ENCODE data around the gene MPZ. TPM values are rescaled to one million over a fixed set of nuclear protein-coding genes. Genes with fewer than 3 reads are reported as not detected.
A peak's percentile ranks its signal among the peaks of the same experiment; 100 is the strongest.
"Not testable (repeated sequence)": the region's sequence is repeated elsewhere in the genome, so short reads cannot be mapped to it uniquely, and the experiment has no call there.

MPZ gene
- polyA plus RNA-seq, 1 donor: 10.1 TPM

GRCh38 chr1:161324020-161324419, 14.3 kb upstream of the MPZ start:
- Histone ChIP-seq H3K9me3 (ENCODE audit: control insufficient read depth, low read depth, low read length) (no peaks in the 10 kb centered on the region), H3K36me3 (ENCODE audit: control insufficient read depth, insufficient read depth, low read length) (peaks cover 29% of the 10 kb centered on the region)
- WGBS (ENCODE audit: insufficient coverage, low lambda C conversion rate): no CpG with 5 or more reads among the region's 4 CpGs

DNA sequence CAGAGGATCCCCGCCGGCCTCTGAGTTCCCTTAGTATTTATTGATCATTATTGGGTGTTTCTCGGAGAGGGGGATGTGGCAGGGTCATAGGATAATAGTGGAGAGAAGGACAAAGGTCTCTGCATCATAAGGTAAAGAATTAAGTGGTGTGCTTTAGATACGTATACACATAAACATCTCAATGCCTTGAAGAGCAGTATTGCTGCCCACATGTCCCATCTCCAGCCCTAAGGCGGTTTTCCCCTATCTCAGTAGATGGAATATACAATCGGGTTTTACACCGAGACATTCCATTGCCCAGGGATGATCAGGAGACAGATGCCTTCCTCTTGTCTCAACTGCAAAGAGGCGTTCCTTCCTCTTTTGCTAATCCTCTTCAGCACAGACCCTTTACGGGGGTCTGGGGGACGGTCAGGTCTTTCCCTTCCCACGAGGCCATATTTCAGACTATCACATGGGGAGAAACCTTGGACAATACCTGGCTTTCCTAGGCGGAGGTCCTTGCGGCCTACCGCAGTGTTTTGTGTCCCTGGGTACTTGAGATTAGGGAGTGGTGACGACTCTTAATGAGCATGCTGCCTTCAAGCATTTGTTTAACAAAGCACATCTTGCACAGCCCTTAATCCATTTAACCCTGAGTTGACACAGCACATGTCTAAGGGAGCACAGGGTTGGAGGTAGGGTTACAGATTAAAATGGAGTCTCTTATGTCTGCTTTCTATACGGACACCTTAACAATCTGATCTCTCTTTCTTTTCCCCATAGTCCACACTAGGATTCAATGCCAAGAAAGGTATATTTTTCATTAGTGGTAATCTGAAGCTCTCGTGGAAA, 6.3 kb upstream of the MPZ start:
- H3K9me3 ChIP-seq (ENCODE audit: control insufficient read depth, low read depth, low read length); DNase-seq; H3K27ac ChIP-seq (ENCODE audit: low read length); H3K27me3 ChIP-seq (ENCODE audit: control insufficient read depth, insufficient read depth, low read length); H3K4me3 ChIP-seq (ENCODE audit: low read length); H3K36me3 ChIP-seq (ENCODE audit: control insufficient read depth, insufficient read depth, low read length): not testable (repeated sequence)
- H3K4me1 ChIP-seq (ENCODE audit: control insufficient read depth, insufficient read depth, low read length): peaks cover 10% of the 10 kb centered on the region
- 100% methylated on average over 1 of the region's 17 CpGs for WGBS (ENCODE audit: insufficient coverage, low lambda C conversion rate)

More at GRCh38 chr1:161324020-161324419, 14.3 kb upstream of the MPZ start:
- Histone ChIP-seq H3K27ac (ENCODE audit: low read length) (no peak overlapping the region), H3K4me3 (ENCODE audit: low read length) (no peak overlapping the region), H3K4me1 (ENCODE audit: control insufficient read depth, insufficient read depth, low read length) (peaks cover 4% of the 10 kb centered on the region), H3K27me3 (ENCODE audit: control insufficient read depth, insufficient read depth, low read length) (no peaks in the 10 kb centered on the region)
- DNase-seq: no peak

DNA sequence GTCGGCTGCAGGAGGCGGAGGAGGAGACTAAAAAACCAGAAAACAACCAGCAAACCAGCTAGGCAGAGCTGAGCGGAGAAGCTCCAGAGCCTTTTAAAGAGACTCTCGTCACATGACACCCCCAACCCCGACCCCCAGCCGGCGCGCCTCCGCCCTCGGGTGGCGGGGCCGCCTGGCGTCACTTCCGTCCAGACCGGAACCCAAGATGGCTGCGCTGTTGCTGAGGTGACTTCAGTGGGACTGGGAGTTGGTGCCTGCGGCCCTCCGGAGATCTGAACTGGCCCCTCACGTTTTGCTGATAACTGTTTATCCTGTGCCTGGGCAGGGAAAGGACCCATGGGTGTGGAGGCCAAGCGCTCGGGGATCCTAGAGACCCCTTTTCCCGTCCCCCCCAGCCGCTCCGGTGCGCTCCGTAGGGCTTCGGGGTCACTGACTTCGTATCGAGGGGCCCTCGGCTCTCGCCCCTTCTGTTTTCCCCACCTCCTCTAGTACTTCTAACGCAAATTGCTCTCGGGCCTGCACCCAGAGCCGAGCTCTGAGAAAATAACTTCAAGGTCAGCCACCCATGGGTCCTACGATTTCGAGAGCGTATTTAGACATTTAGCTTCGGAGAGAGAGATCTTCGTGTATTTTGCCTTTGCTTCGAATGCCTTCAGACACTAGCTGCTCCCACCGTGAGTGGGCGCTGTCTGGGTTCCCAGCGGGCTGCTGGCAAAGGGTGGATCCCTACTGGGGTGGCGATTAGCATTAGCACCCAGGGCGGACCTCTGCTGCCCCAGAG, 4.6 kb upstream of the MPZ start, which contains the start of gene SDHC:
TSS of gene SDHC (plus strand) at position 181 of the 781 bp plus-strand sequence. CDS start at position 206, 25 bp downstream.
- Histone ChIP-seq H3K27ac (ENCODE audit: low read length) (peak within 1 kb of the TSS; percentile 86), H3K4me3 (ENCODE audit: low read length) (peak within 1 kb of the TSS; percentile 84), H3K4me1 (ENCODE audit: control insufficient read depth, insufficient read depth, low read length) (peaks cover 7% of the 10 kb centered on the region), H3K27me3 (ENCODE audit: control insufficient read depth, insufficient read depth, low read length) (peaks cover 3% of the 10 kb centered on the region), H3K9me3 (ENCODE audit: control insufficient read depth, low read depth, low read length) (no peaks in the 10 kb centered on the region), H3K36me3 (ENCODE audit: control insufficient read depth, insufficient read depth, low read length) (peaks cover 2% of the 10 kb centered on the region)
- 0% methylated on average over 2 of the region's 45 CpGs for WGBS (ENCODE audit: insufficient coverage, low lambda C conversion rate)
- peak; percentile 90 to 92 for DNase-seq

DNA sequence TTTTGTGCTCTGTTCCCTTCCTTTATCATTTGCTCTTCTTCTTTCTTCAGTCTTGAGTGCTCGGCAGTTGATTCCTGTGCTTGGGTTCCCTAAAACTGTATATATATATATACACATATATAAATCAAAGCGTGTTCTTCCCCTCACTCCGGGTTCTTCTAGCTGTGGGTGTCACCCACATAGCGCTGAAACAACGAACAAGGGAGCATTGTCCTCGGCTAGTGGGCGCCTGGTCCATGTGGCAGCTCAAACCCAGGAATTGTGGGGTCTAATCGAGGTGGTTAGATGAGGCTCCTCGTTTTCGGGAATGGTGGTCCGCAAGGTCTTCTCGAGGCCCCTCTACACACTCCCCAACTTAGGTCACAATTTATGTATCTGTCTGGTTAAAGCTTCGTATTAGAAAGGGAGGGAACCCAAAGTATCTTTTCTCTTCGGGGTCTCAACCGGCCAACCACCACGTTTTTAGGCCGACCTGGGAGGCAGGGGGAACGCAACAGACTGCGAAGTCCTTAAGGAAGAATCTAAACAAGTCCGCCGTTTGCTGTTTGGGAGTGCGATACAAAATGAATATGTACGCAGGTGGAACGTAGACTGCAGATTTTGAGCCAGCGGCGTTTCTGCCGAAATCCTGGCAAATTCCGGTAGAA, 3.9 kb upstream of the MPZ start:
- no peaks in the 10 kb centered on the region for H3K9me3 ChIP-seq (ENCODE audit: control insufficient read depth, low read depth, low read length)
- DNase-seq: no peak
- 30% methylated on average over 2 of the region's 28 CpGs for WGBS (ENCODE audit: insufficient coverage, low lambda C conversion rate)

GRCh38 chr1:161311595-161312181, 1.9 kb upstream of the MPZ start:
- Histone ChIP-seq H3K36me3 (ENCODE audit: control insufficient read depth, insufficient read depth, low read length) (no peaks in the 10 kb centered on the region), H3K27ac (ENCODE audit: low read length) (no peak overlapping the region), H3K9me3 (ENCODE audit: control insufficient read depth, low read depth, low read length) (no peaks in the 10 kb centered on the region), H3K4me1 (ENCODE audit: control insufficient read depth, insufficient read depth, low read length) (peaks cover 8% of the 10 kb centered on the region), H3K27me3 (ENCODE audit: control insufficient read depth, insufficient read depth, low read length) (peaks cover 3% of the 10 kb centered on the region), H3K4me3 (ENCODE audit: low read length) (no peak overlapping the region)
- WGBS (ENCODE audit: insufficient coverage, low lambda C conversion rate): no CpG with 5 or more reads among the region's 4 CpGs
- DNase-seq: no peak

More for the DNA sequence above, 3.9 kb upstream of the MPZ start:
- peaks cover 3% of the 10 kb centered on the region for H3K27me3 ChIP-seq (ENCODE audit: control insufficient read depth, insufficient read depth, low read length)
- H3K36me3 ChIP-seq (ENCODE audit: control insufficient read depth, insufficient read depth, low read length): no peaks in the 10 kb centered on the region
- H3K4me1 ChIP-seq (ENCODE audit: control insufficient read depth, insufficient read depth, low read length): peaks cover 6% of the 10 kb centered on the region
- peak overlapping the region; percentile 86 for H3K27ac ChIP-seq (ENCODE audit: low read length)
- H3K4me3 ChIP-seq (ENCODE audit: low read length): peak overlapping the region; percentile 84

DNA sequence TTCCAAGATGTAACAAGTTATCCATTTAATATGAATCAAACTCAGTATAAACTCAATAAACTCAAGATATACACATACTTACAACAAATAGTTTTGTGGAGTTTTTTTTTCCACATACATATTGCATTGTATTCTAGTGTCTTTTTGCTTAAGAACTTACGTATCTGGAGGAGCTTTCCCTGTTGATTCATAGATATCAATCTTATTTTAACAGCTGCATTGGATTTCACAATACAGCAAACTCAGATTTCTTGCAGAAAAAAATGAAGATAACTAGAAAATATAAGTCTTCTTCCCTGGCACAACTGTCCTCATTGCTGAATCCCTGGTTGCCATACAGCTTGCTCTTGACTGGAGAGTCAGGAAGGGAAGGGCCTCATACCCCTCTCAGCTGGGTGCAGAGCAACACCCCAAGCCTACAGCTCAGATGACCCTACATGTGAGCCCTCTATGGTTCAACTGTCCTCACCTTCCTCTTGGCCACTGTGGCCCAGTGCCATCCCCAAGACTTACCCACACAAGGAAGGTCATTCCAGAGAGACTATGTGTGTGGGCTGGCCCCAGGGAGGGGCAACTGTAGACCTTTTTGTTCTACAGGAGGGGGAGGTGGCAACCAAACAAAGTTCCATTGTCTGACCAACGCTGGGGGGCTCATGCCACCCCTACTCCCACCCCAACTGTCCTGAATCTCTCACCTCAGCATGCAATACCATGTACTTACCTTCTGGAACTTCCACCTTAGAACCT, 1.7 kb downstream of the MPZ start:
- Histone ChIP-seq H3K36me3 (ENCODE audit: control insufficient read depth, insufficient read depth, low read length) (no peaks in the 10 kb centered on the region), H3K9me3 (ENCODE audit: control insufficient read depth, low read depth, low read length) (no peaks in the 10 kb centered on the region), H3K4me3 (ENCODE audit: low read length) (no peak overlapping the region), H3K27ac (ENCODE audit: low read length) (no peak overlapping the region), H3K27me3 (ENCODE audit: control insufficient read depth, insufficient read depth, low read length) (peaks cover 3% of the 10 kb centered on the region), H3K4me1 (ENCODE audit: control insufficient read depth, insufficient read depth, low read length) (peaks cover 10% of the 10 kb centered on the region)
- DNase-seq: no peak
- WGBS (ENCODE audit: insufficient coverage, low lambda C conversion rate): 80% methylated on average over 1 of the region's 2 CpGs

DNA sequence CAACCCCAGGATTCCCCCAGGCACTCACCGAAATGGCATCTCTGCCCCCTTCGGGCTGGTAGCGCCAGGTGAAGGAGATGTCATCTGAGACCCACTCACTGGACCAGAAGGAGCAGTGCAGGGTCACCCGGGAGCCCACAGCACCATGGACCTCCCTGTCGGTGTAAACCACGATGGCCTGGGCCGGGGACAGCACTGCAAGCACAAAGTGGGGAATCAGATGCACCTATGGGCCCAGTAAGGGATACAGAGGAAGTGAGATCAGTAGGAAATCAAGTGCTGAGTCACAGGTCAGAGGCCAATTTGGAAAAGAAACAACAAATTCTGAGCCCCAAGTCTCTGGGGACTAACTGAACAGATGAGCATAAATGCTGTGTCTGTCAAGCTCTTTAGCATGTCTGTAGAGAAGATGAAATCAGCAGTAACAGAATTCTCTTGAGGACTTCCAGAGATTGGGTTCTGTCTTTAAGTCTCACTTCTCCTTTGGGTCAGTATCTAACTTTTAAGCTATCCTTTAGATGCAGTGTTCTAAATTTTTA, 2.5 kb downstream of the MPZ start:
- no CpG with 5 or more reads among the region's 7 CpGs for WGBS (ENCODE audit: insufficient coverage, low lambda C conversion rate)
- Histone ChIP-seq H3K9me3 (ENCODE audit: control insufficient read depth, low read depth, low read length) (no peaks in the 10 kb centered on the region), H3K4me3 (ENCODE audit: low read length) (no peak overlapping the region), H3K27me3 (ENCODE audit: control insufficient read depth, insufficient read depth, low read length) (peaks cover 3% of the 10 kb centered on the region), H3K4me1 (ENCODE audit: control insufficient read depth, insufficient read depth, low read length) (peaks cover 10% of the 10 kb centered on the region), H3K27ac (ENCODE audit: low read length) (no peak overlapping the region), H3K36me3 (ENCODE audit: control insufficient read depth, insufficient read depth, low read length) (no peaks in the 10 kb centered on the region)
- peak in 1 of 2 donors; percentile 19 for DNase-seq

DNA sequence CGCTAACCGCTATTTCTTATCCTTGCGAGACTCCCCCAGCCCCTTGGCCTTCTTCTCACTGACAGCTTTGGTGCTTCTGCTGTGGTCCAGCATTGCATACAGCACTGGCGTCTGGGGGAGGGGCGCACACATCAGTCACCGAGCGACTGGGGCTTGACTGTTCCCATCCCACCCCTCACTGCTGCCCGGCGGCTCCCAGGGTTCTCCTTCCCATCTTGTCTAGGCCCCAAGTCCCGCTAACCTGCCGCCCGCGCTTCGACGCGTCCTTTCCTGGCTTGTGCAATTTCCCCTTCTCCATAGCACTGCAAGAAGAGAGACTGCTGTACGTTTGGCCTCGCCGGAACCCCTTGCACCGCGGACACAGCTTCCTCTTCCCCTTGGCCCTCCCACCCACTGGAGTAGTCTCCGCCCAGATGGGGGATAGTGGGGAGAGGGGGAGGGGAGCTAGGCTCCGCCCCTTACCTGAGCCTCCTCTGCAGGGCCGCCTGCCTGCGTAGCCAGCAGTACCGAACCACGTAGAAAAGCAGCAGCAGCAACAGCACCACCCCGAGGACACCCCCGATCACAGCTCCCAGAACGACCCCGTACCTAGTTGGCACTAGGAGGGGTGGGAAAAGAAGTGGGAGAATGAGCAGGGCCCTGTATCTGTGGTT, 3.8 kb downstream of the MPZ start:
- H3K36me3 ChIP-seq (ENCODE audit: control insufficient read depth, insufficient read depth, low read length): no peaks in the 10 kb centered on the region
- peak; percentile 87 to 92 for DNase-seq
- H3K4me3 ChIP-seq (ENCODE audit: low read length): peak overlapping the region; percentile 85
- peaks cover 3% of the 10 kb centered on the region for H3K27me3 ChIP-seq (ENCODE audit: control insufficient read depth, insufficient read depth, low read length)
- no peaks in the 10 kb centered on the region for H3K9me3 ChIP-seq (ENCODE audit: control insufficient read depth, low read depth, low read length)
- peak overlapping the region; percentile 38 for H3K27ac ChIP-seq (ENCODE audit: low read length)
- WGBS (ENCODE audit: insufficient coverage, low lambda C conversion rate): 0% methylated on average over 3 of the region's 31 CpGs
- H3K4me1 ChIP-seq (ENCODE audit: control insufficient read depth, insufficient read depth, low read length): peaks cover 10% of the 10 kb centered on the region

Measured in large intestine (tissue), 3 donors.